SIG-M5 (cell line): ENCODE results near the gene MERTK.
"Not testable (repeated sequence)": the region's sequence is repeated elsewhere in the genome, so short reads cannot be mapped to it uniquely, and the experiment has no call there.

Source experiments
- DNase-seq: peaks from one replicate; lab custom pipeline; 2025; lab: John Stamatoyannopoulos, UW

Gene MERTK

GRCh38 chr2:112047537-112048235 lies 149.3 kb downstream of the MERTK start:
- no peak for DNase-seq

- DNase-seq: no peak
Observed at GRCh38 chr2:112048236-112048592, 149.8 kb downstream of the MERTK start.

DNA sequence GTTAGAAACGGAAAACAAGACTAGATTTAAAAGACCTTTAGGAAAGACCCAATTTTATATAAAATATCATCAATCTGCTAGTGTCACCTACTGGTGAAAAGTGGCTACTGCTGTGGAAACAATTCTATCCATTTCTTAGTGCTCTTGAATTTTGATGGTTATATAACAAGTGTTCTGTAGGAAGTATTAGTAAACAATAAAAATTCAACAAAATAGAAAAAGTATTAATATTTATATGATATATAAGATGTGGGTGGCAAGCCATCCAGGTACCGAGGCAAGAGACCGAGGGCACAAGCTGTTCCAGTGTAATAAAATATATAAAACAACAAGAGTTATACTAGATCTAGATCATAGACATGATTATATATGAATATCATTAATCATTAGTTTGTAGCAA lies 150.5 kb downstream of the MERTK start:
- no peak for DNase-seq

DNA sequence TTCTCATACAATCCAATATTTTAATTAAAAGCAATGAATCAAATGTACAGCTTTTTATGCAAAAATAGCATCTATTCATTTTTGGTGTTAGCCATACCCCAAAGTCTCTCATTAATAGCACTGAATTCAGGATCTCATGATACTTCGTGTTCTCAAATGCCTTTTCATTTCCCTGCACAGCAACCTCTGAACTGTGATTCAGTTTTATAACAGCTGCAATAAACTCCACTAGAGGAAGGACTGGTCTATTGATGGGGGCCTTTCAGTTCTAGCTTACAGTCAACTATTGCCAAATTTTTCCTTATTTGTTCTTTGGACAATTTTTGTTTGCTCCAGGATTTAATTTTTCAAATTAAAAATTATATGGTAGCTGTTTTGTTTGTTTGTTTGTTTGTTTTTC lies 151.9 kb downstream of the MERTK start:
- no peak for DNase-seq

- DNase-seq: peak; percentile 65
Observed at GRCh38 chr2:112053917-112054846, 155.8 kb downstream of the MERTK start.

GRCh38 chr2:112054847-112055729 lies 156.7 kb downstream of the MERTK start, which contains the start of gene TMEM87B:
TMEM87B (plus strand) TSS chr2:112055269; CDS start chr2:112055592, 323 bp downstream.
- peak; percentile 76 for DNase-seq

- peak; percentile 54 for DNase-seq
Observed at GRCh38 chr2:112055730-112056625, 157.6 kb downstream of the MERTK start.

GRCh38 chr2:112056626-112056987 lies 158.2 kb downstream of the MERTK start:
- DNase-seq: no peak

GRCh38 chr2:112059671-112060070 lies 161.3 kb downstream of the MERTK start:
- no peak for DNase-seq

- DNase-seq: no peak
Observed at GRCh38 chr2:112061299-112061698, 162.9 kb downstream of the MERTK start.

DNA sequence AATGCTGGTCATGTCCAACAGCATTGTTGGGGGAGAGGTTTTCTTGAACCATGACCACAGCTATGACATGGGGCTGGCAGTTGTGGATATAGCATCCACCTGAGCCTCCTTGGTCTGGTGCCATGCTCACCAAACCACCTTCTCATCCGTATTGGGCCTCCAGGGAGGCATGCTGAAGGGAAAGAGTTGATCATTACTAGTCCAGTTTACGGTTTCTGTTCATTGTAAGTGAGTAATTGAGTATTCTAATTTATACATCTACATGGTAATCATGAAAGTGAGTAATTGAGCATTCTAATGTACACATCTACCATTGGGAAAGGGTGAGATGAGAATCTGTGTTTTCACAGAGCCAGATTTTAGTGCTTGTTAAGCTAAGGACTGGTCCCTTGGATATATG lies 163.4 kb downstream of the MERTK start:
- DNase-seq: no peak

DNA sequence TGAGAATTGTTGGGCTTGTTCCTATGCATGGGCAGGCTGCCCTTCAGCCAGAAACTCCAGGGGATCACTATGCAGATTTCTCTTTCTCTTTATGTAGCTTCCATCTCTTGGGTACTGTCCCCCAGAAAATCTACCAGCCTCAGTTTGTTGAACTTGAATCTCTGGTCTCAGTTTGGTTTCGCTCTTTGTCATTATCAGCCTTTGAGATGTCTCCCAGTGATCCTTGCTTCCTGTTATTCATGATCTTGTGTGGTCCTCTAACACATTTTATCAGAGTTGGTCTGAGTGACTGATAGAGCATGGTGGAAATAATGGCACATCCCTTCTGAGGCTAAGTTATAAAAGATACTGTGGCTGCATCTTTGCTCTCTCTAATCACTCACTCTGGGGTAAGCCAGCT lies 164.5 kb downstream of the MERTK start:
- no peak for DNase-seq

- no peak for DNase-seq
Observed at GRCh38 chr2:112065486-112065885, 167.1 kb downstream of the MERTK start.

DNA sequence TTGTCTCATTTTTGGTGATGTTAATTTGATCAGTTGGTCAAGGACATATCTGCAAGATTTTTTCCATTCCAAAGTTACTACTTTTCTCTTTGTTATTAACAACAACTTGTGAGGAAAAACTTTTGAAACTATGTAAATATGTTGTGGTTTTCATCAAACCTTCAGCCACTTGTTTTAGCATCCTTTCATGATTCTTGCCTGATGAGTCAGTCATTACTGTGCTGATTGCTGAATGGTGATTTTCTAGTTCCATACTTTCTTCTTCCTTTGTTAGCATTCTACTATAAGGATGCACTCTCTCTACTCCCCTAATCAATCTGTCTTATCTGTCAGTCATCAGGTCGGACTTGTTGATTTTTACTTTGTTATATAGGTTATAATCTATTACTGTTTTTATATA lies 167.6 kb downstream of the MERTK start:
- DNase-seq: no peak

- not testable (repeated sequence) for DNase-seq
Observed at GRCh38 chr2:112069794-112070193, 171.4 kb downstream of the MERTK start.

DNA sequence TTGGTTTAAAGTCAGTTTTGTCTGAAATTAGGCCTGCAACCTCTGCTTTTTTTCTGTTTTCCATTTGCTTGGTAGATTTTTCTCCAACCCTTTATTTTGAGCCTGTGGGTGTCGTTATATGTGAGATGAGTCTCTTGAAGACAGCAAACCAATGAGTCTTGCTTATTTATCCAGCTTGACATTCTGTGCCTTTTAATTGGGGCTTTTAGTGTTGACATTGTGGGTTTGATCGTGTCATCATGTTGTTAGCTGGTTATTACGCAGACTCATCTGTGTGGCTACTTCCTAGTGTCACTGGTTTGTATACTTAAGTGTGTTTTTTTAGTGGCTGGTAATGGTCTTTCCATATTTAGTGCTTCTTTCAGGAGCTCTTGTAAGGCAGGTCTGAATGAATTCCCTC lies 175.5 kb downstream of the MERTK start:
- DNase-seq: no peak

- no peak for DNase-seq
Observed at GRCh38 chr2:112074506-112074905, 176.1 kb downstream of the MERTK start.

DNA sequence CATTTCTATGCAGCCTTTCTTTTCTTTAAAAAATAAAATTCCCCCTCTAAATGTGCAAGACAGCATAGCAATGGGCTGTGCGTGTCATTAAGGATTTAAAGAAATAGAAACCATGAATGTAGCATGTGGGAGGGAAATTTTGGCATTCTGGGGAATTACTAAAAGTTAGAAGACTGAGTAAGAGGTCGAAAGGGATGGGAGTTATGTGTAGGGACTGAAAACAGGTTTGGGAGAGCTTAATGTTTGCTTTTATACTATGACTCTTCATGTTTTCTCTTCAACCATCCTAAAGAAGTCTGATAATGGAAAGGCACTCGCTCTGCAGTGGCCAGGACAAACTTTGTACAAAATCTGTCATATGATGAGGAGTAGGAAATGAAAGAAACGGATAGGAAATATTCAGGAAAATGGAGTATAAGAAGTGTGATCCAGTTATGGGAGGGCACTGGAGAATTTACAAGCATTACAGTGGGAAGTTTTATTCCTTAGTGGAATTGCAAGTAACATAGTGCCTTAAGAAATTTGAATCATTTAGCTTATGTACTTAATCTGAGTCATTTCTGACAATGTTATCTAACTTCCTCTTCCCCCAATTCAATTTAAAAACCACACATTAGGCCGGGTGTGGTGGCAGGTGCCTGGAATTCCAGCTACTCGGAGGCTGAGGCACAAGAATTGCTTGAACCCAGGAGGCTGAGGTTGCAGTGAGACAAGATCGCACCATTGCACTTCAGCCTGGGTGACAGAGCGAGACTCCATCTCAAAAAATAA lies 177.3 kb downstream of the MERTK start:
- no peak for DNase-seq

DNA sequence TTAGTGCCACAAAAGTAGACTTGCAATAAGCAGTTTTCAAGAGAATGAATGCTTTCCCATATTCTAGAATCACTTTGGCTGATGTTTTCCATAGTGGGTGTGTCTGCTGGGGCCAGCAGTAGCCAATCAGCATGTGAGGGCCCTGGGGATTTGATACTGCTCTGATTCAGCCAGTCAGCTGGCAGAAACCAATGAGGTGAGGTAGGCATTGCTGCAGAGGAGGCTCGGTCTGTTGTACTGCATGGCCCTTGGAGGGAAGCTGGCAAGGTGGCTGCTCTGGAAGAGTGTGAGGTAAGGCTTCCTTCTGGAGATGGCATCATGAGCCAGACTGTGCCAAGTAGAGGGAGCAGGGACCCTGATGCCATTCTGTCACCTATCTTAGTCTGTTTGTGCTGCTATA lies 179.4 kb downstream of the MERTK start:
- no peak for DNase-seq
